TTC549 (cell line): ENCODE measurements around the gene RAE1.

Source experiments
- FAIRE-seq: peaks from 2 replicates; lab custom pipeline; 2012; peaks lifted over from hg19 to GRCh38; lab: Jason Lieb, UNC

RAE1 gene, protein sequence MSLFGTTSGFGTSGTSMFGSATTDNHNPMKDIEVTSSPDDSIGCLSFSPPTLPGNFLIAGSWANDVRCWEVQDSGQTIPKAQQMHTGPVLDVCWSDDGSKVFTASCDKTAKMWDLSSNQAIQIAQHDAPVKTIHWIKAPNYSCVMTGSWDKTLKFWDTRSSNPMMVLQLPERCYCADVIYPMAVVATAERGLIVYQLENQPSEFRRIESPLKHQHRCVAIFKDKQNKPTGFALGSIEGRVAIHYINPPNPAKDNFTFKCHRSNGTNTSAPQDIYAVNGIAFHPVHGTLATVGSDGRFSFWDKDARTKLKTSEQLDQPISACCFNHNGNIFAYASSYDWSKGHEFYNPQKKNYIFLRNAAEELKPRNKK

DNA sequence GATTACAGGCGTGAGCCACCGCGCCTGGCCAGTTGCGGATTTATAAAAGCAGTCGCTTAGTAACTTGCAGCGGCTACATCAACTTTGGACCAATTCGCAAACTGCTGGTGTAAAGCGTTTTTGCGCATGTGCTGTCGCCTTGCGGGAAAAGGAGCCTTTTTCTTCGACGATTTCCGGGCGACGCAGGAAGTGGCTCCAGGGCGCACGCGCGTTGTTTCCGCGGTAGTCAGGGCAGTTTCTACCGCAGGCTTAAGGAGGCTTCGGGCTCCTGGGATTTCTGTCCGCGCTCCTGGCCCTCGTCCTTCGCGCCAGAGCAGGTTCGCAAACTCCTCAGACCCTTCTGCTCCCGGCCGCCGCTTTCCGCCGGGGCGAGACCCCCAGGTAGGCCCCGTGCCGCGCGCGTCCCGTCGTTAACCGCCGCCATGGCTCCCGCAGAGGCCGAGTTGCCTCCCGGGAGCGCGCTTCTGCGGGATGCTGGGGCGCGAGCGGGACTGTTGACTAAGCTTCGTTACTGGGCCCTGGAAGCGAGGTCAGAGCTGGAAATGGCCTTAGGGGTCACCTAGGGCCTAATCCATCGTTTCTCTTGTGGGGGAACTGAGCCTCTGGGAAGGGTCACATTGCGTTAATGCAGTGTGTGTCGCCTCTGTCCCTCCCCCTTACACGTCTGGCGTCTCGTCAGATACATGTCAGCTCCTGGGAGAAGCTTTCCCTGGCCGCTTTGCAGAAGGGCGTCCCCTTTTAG, at the start of gene RAE1:
Gene RAE1 (plus strand): TSS at position 214 of the 742 bp plus-strand sequence. CDS start 2,784 bp downstream, outside the sequence.
- FAIRE-seq: no peak

DNA sequence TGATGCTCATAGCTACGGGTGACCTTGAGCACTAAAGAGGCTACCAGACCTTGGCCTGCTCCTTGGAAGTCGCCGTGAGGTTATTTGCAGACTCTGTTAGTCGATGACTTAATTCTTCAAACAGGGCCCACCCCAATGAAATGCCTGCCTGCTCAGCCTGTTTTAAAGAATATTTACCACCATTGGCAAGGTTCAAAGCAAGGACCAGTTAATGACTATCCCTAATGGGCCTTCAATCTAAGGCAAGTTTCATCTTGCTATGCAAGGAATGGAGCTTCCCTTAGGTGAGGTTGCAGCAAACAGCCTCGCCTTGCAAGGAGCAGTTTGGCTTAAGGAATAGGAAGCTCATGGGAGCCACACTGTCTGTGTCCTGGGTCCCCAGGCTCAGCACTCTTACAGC, 44.3 kb upstream of the RAE1 start:
- FAIRE-seq: no peak

DNA sequence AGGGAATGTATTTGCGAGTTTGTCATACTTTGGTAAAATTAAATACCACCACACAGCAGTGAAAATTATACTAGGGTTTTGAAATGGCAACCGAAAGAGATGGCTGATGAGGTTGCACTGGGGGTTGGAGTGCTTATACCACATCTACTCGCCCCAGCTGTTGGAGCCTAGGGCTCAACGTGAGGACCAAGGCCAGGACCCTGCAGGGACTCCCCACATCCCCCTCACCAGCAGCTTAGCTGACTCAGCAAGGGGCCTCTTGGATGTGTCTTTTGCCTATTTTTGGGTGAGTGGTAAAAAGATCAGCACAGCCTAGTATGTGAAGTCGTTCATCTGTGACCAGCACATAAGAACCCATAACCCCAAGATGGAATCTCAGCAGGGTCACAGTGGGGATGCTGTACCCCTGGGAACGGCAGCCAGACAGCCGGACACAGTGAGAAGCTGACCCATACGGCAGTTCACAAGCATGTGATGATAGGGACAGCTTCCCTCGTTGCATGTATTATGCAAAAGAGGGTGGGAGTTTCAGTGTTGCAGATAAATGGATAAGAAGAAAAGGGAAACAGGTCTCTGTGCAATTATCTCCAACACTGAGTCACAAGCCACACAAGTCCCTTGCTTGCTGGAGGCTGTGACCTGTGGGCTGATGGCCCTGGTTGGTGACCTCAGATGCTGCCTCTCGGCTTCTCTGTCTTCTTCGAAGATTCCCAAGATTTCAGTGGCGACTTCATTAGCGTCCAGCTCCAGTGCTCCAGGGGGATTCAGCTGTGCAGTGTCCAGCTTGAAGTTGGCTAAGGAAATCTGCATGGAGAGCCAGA, 42.4 kb upstream of the RAE1 start:
- no peak for FAIRE-seq

DNA sequence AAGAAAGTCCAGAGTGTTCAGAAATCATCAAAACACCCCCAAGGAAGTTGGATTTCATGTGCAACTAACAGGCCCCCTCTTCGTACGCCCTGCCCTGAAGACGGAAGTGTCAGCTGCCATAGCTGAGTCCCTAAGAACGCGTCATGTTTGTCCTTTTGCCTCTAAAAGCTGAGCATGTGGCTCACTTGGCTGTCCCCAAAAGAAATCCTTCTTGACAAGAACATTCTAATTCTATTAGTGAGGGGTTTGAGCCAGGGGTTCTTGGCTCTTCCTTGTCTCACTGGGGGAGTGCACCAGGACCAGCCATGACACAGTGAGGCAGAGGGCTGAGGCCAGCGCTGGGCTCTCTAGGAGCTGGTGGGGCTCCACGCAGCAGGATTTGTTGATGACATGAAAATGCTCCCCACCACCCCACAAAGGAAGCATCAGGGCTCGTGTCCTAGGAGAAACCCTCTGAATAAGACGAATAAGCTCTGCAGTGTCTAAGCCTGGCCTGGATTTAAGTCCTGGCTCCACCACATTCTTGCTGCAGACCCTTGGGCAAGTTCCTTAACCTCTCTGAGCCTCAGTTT, 41.4 kb upstream of the RAE1 start:
- FAIRE-seq: no peak

DNA sequence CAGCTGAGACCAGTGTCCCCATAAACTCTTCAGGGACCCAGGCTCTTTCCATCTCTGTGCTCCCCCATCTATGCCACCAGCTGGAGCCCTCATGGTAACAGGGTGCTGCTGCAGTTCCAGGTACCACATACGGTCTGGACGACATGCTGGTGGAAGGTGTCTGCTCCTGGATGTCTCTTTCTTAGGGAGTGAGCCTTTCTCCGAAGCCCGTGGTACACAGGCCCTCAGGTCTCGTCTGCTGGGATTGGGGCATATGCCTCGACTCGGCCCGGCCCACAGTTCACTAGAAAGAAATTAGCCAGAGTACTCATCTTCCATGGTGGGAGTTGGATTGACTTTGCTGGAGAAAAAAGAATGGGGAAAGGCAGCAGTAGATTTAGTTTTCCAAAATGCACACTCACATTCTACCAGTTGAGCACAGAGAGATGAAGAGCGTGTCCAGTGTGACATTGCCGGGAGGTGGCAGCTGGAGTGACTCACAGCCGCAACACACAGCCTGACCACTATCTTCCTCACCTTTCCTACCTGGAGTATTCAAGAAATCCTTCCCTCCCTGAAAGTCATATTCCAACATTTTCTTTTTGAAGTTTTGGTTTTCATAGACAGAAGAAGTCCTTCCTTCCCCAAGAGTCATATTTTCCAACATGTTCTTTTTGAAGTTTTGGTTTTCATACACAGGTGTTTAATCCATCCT, 40.1 kb upstream of the RAE1 start:
- no peak for FAIRE-seq

DNA sequence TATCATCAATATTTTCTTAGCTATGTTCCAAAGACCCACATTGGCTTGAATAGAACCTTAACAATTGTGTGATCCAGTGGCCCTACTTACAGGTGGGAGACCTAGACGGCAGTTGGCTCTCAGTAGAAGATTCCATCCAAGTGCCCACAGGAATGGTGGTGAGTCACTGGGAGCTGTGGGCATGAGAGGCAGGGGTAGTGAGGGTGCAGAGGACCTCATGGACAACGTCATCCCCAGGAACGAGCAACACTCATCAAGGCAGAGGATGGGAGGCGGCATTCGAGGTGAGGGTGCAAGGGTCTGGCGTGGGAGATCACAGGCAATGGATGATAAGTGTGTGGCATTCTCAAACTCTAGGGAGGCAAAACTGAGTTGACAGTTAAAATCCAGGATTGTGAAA, 38.9 kb upstream of the RAE1 start:
- no peak for FAIRE-seq

DNA sequence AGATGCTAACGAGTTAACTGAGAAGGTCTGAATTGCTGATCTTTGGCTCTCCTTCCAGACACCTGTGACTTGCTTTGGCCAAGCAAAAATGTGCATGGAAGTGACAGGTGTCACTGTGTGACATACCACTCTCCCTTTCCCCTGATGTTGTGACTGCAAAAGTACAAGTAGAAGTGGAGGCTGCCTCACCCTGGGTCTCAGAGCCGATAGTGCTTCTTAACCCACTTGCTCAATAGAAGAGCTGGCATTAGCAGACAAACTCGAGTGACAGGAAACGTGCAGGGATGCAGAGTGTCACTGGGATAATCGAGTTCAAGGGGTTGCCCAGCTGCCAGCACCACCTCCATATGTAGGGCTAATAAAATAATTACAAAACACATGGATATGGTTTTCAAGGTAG, 37.8 kb upstream of the RAE1 start:
- no peak for FAIRE-seq

DNA sequence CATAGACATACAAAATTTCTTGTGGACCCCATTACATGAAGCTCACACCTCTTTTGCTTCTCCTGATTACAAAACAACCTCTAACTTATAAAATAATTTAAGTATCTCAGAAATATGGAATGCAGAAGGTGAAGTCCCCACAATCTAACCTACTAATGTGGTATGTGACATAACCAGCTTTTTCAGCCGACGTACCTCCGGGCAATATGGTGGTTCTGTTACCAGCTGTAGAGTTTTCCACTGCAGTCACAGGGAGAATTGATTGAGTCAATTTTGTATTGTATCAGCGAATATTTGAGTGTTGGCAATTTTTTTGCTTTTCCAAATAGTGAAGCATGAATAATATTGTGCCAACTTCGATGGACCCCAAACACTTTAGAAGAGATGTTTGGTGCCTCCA, 37.1 kb upstream of the RAE1 start:
- FAIRE-seq: no peak

DNA sequence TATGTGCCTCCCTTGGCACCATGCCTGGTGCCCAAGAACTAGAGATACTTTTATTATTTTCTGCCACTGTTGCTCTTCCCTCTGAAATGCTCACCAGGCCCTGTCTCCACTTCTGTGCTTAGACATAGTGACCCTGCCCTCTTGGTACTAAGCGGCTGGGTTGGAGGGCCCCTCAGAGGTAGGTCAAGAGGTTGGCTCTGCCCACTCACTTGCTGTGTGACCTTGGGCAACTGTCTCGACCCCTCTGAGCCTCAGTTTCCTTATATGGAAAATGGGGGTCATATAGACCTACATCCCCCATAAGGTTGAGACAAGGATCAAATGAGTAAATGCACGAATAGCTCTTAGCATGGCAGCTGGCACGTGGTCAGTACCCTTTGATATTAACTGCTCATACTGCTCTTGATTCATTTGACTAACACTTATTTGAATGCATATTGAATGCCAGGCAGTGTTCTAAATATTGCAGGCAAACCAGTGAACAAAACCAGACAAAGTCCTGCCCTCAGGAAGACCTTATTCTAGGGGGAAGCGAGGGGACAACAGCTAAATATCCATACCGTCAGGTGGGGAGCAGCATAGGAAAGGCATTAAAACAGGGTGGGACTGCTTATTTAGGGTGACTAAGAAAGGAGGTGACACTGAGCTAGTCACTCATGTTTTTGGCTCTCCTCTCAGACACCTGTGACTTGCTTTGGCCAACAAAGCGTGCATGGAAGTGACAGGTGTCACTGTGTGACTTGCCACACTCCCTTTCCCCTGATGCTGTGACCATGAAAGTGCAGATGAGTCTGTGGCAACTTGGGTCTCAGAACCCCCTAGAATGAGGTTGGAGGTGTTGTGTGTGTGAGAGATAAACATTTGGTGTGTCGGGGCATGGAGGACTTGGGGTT, 35.7 kb upstream of the RAE1 start:
- no peak for FAIRE-seq

DNA sequence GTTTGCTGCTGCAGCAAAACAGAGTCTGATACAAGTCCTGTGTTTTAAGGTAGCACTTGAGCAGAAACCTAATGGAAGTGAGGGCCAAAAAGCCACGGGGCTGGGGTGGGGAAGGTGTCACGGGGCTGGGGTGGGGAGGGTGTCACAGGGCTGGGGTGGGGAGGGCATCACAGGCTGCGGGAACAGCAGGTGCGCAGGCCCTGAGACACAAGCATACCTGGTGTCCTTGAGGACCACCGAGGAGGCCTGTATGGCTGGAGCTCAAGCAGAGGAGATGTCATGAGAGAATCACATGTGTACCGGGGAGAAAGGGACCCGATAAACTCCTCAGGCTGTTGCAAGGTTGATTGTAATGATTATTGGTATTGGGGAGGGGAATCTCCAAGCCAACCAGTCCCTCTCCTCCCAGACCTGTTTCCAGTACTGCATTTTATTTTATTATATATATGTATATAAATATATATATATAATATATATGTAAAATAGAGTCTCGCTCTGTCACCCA, 35.0 kb upstream of the RAE1 start:
- no peak for FAIRE-seq

DNA sequence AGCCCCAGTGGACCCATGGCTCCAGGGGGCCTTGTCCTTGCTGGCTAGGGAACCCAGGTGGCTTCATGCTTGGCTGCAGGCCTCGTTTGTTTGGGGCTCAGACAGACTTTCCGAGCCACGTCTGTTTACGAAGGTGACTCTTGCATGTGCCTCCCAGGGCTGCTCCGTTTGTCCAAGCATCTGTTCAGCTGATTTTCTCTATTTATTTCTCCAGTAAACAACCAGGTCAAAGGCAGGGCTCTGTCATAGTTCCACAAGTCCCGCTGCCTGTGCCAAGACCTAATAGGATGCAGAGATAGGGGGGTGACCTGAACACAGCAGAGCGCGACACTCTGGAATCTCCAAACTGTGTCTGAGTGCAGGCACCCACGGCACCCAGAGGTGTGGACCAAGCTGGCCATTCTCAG, 34.3 kb upstream of the RAE1 start:
- FAIRE-seq: no peak

DNA sequence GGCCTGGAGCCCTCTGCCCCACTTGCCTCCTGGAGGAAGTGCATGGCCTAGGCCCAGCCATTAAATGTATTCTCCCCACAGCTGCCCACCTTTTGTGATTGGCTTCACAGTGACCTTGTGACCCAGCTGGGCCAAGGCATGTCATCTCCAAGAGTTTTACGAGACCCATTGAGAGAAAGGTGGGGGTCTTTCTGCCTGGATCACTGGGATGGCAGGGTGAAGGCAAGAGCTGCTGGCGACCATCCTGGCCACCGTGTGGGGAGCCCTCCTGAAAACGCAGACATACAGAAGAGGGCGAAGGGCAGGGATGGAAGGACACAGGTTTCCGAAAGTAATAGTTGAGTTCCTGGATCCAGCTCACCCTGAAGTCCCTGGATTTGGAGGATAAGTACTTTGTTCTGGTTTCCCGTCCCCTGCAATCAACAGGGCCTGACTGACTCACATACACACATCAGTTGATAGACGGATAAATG, 33.7 kb upstream of the RAE1 start:
- no peak for FAIRE-seq

DNA sequence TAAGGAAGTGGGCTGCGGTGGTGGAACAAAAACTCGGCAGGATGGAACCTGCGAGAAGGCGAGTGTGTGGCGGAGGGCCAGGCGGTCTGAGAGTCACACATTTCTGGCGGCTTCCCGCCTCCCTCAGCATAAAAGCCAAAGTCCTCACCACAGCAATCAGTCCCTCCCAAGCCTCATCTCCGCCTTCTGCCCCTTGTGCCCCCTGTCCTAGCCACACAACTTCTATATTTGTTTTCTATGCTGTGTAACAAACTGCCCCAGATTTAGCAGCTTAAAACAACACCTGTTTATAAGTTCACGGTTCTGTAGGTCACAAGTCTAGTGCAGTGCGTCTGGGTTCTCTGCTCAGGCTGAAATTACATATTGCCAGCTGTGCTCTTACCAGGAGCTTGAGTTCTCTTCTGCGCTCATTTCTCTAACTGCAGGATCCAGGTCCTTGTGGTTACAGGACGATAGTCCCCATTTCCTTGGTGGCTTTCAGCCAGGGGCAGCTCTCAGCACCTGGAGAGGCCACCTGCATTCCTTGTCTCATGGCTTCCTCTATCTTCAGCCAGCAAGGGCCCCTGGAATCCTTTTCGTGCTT, 33.2 kb upstream of the RAE1 start:
- no peak for FAIRE-seq

DNA sequence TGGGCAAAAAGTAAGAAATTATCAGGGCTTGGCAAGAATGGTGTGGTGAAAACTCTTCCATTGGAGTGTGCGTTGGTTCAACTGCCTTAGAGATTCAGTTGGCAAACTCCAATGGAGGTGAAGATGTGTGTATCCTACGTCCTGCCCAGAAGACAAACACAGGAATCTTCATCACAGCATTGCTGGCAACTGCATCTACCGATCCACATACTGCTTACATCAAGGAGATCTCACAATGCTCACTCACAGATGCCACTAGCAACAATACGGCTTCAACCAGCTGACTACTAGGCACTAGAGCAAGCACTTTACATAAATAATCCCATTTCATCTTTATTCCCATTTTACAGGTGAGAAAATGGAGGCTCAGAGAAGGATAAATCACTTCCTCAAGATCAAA, 31.5 kb upstream of the RAE1 start:
- no peak for FAIRE-seq

DNA sequence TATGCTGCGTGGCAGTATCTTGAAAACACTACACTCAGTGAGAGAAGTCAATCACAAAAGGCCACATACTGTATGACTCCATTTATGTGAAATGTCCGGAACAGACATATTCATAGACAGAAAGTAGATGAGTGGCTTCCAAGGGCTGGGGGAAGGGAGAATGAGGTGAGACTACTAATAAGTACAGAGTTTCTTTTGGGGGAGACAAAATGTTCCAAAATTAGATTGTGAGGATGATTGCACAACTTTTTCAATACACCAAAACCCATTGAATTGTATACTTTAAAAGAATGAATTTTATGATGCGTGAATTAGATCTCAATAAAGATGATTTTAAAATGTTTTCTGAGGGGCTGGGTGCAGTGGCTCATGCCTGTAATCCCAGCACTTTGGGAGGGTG, 30.7 kb upstream of the RAE1 start:
- no peak for FAIRE-seq

DNA sequence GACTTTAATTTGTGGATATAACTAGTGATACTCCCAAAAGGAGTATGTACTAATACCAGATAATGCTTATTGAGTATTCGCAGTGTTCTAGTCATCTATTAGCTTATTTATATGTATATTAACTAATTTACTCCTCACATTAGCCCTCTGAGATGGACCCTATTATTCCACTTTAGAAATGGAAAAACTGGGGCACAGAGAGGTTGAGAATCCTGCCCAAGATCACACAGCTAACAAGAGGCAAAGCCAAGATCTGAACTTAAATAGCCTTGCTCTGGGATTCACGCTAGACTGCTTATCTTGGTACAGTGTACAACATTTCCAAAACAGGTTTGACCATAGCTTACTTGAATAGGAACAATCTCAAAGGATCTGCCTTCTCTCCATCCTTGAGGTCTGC, 29.9 kb upstream of the RAE1 start:
- no peak for FAIRE-seq

DNA sequence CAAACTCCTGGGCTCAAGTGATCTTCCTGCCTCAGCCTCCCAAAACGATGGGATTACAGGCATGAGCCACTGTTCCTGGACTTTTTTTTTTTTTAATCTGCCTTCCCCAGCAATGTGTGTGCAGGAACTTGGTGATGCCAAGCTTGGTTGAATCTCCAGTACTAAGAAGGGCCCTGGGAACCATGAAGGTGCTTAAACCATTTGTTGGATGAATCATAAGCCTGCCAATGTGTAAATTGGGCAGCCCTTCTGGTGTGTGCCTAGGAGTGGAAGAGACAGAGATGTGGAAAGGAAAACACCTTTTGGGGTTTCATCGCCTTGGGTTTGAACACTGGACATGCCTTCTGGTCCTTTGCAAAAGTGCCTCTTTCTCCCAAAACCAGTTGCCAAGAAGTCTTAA, 28.6 kb upstream of the RAE1 start:
- no peak for FAIRE-seq

DNA sequence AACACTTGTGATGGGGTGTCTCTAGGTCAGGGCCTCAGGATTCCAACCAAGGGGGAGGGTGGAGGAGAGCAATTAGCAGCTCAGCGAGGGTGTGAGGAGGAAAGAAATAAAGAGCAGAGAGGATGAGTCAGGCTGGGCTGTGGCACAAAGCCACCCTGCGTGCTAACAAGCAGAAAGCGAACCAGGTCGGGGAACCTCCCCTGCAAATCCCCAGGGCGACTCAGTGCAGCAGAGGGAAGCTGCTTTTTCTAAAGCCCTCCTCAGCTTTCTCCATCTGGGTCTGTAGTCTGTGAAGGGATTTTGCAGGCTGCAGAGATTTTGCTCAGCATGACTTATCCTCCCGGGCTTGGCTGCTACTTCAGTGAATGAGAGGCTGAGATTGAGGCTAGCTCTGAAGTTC, 28.0 kb upstream of the RAE1 start:
- no peak for FAIRE-seq

DNA sequence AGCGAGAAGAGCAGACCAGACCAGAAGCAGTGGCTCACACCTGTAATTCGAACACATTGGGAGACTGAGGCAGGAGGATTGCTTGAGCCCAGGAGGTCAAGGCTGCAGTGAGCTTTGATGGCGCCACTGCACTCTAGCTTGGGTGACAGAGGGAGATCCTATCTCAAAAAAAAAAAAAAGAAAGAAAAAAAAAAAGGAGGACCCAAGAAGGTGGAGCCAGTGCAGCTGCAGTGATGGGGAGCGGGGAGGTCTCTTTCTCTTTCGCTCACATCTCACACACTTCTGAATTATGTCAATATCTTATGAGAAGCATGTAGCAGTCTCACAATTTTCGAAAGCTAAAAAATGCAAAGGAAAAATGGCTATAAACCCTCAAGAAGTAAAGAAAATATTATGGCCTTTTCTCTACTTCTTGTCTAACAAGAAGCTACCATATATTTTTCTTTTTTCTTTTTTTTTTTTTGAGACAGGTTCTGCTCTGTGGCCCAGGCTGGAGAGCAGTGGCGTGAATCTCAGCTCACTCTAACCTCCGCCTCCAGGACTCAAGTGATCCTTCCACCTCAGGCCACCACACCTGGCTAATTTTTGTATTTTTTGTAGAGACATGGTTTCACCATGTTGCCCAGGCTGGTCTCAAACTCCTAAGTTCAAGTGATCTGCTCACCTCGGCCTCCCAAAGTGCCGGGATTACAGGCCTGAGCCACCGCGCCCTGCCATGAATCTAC, 25.3 kb upstream of the RAE1 start:
- FAIRE-seq: no peak
